Left lung (tissue), 10 donors: ENCODE data around the gene DENND1A. TPM values are rescaled to one million over a fixed set of nuclear protein-coding genes. Genes with fewer than 3 reads are reported as not detected.
"Not testable (repeated sequence)": the region's sequence is repeated elsewhere in the genome, so short reads cannot be mapped to it uniquely, and the experiment has no call there.

Experiments used
- ATAC-seq: fragments of 200-7000 bp; cut with Tn5 transposase; one replicate; pipeline ENCODE4 v1.9.1; 2020; ENCODE audit warnings: moderate library complexity
- DNase-seq, 4 donors: peaks; one replicate each; pipeline ENCODE4 v3.0.0-alpha.2; 2013 to 2020
- H3K27ac ChIP-seq, 2 donors: fragments of 200-600 bp; sonication (generic) in 1 of 2; one replicate each; pipeline versions ENCODE4 v1.5.0 to v1.8.0; 2020 to 2021
- H3K27me3 ChIP-seq, 2 donors: fragments of 200-600 bp; sonication (generic) in 1 of 2; one replicate each; pipeline versions ENCODE4 v1.5.0 to v1.8.0; 2020 to 2021
- H3K36me3 ChIP-seq, 2 donors: fragments of 200-600 bp; sonication (generic) in 1 of 2; one replicate each; pipeline versions ENCODE4 v1.5.0 to v1.8.0; 2020 to 2021
- H3K4me1 ChIP-seq, 2 donors: fragments of 200-600 bp; one replicate each; pipeline ENCODE4 v1.8.0; 2021
- H3K4me3 ChIP-seq, 2 donors: fragments of 200-600 bp; sonication (generic) in 1 of 2; one replicate each; pipeline versions ENCODE4 v1.5.0 to v1.8.0; 2020 to 2021; ENCODE audit warnings: mild to moderate bottlenecking in 1 of 2
- H3K9me3 ChIP-seq, 2 donors: fragments of 200-600 bp; sonication (generic) in 1 of 2; one replicate each; pipeline versions ENCODE4 v1.5.0 to v1.8.0; 2020 to 2021
- CTCF ChIP-seq, 2 donors: fragments of 200-600 bp; sonication (generic) in 1 of 2; IDR thresholded peaks; one replicate each; pipeline versions ENCODE4 v1.5.0 to v1.8.0; 2021; ENCODE audit warnings: antibody characterized with exemption in 2 of 2
- intact Hi-C, 2 donors: fragments of 100-400 bp; cut with DNase I; formaldehyde crosslinking; loops; one replicate each; pipeline versions ENCODE4 v1.11.2 to v1.14.2; 2022
- polyA plus RNA-seq, 6 donors: library from polyadenylated mRNA; unstranded; fragments of 120-200 nt; gene quantifications; one replicate each; pipeline ENCODE4 v1.2.1, GENCODE V29; 2013; ENCODE audit not compliant: insufficient read length in 6 of 6
- total RNA-seq, 2 donors: library from RNA; stranded (reverse); fragmentation: NEBNext Ultra II Directional; extraction: Animal tissue kit (Norgen Biotek cat#: 25700); gene quantifications; one replicate each; pipeline ENCODE4 v1.2.1, GENCODE V29; 2021
- donor health status: DM: no; HTN: yes; CAD: no.
- donor health status: DM: no; HTN: no; CAD: no.

Gene DENND1A
- total and polyA plus RNA-seq, 8 donors = 8.3 to 23.2 (median 9.7) TPM

DNA sequence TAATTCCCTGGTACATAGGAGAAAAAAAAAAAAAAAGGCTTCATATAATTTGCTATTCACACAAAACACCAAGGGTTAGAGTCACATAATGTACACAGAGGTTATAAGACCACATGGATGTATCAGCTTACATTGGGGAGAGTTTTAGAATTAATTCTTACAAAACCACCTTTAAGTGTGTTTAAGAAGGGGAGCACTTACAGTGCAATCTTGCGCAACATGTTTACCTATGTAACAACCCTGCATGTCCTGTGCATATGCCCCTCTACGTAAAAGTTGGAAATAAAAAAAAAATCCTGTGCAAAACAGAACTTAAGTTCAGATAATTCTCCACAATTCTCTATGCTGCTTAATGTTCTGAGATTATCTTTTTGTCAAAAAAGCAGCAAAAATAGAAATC lies 190.0 kb downstream of the DENND1A start:
- no peak overlapping the region for H3K27ac ChIP-seq
- intact Hi-C loops = no loop called here
- no peaks in the 10 kb centered on the region for H3K27me3 ChIP-seq
- peaks cover 0 to 18% of the 10 kb centered on the region in 2 donors for H3K4me1 ChIP-seq
- ATAC-seq (no peak), DNase-seq (no peak)
- H3K36me3 ChIP-seq = no peaks in the 10 kb centered on the region
- no peak for TF ChIP-seq CTCF (IDR thresholded peaks at IDR 0.05)
- no peak overlapping the region for H3K4me3 ChIP-seq
- H3K9me3 ChIP-seq = no peaks in the 10 kb centered on the region

- peaks cover 0 to 18% of the 10 kb centered on the region in 2 donors for H3K4me1 ChIP-seq
- ATAC-seq (no peak), DNase-seq (no peak)
- H3K27me3 ChIP-seq = no peaks in the 10 kb centered on the region
- intact Hi-C loops = no loop called here
- H3K27ac ChIP-seq = no peak overlapping the region
- no peak for TF ChIP-seq CTCF (IDR thresholded peaks at IDR 0.05)
- no peaks in the 10 kb centered on the region for H3K36me3 ChIP-seq
- H3K4me3 ChIP-seq = no peak overlapping the region
- H3K9me3 ChIP-seq = no peaks in the 10 kb centered on the region
Observed at GRCh38 chr9:123739387-123739786, 190.5 kb downstream of the DENND1A start.

DNA sequence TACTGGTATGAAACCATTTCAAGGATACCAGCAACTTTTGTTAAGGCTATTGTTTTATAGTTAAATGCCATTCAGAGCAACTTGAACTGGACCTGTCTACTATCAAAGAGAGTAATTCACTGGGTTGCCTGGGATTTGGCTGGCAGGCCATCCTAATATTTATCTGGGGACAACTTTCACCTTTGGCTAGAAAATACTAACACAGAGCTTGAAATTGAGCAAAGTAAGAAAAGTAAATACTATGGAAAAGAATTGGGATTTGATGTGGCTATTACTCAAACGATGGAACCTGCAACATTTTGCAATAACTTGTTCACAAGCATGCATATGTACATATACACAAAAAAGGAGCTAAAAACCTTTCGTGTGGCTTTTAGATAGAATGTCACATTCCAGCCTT lies 191.3 kb downstream of the DENND1A start:
- DNase-seq (no peak), ATAC-seq (no peak)
- H3K36me3 ChIP-seq = no peaks in the 10 kb centered on the region
- no peaks in the 10 kb centered on the region for H3K9me3 ChIP-seq
- H3K27me3 ChIP-seq = no peaks in the 10 kb centered on the region
- peaks cover 0 to 20% of the 10 kb centered on the region in 2 donors for H3K4me1 ChIP-seq
- no peak for TF ChIP-seq CTCF (IDR thresholded peaks at IDR 0.05)
- intact Hi-C loops = no loop called here
- H3K27ac ChIP-seq = no peak overlapping the region
- H3K4me3 ChIP-seq = no peak overlapping the region

DNA sequence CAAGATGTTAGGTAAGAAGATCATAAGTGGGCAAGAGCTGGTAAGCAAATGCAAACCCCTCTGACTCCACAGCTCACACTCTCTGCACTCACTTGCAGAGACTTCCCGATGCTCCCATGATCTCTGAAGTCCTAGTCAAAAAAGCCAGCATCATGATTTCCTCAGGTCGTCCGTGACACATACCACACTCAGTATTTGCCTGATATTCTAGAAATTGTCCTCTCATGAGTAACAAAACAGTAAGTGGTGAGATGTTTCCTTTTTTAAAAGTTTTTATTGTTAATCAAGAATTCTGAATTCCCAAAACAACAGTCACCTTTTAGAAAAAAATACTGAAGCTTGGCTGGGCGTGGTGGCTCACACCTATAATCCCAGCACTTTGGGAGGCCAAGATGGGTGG lies 194.6 kb downstream of the DENND1A start:
- no peaks in the 10 kb centered on the region for H3K36me3 ChIP-seq
- no peak for TF ChIP-seq CTCF (IDR thresholded peaks at IDR 0.05)
- no peaks in the 10 kb centered on the region for H3K9me3 ChIP-seq
- H3K4me1 ChIP-seq = peaks cover 0 to 12% of the 10 kb centered on the region in 2 donors
- H3K4me3 ChIP-seq = no peak overlapping the region
- H3K27me3 ChIP-seq = no peaks in the 10 kb centered on the region
- DNase-seq = no peak
- no peak overlapping the region for H3K27ac ChIP-seq
- ATAC-seq = no peak
- intact Hi-C loops = no loop called here

DNA sequence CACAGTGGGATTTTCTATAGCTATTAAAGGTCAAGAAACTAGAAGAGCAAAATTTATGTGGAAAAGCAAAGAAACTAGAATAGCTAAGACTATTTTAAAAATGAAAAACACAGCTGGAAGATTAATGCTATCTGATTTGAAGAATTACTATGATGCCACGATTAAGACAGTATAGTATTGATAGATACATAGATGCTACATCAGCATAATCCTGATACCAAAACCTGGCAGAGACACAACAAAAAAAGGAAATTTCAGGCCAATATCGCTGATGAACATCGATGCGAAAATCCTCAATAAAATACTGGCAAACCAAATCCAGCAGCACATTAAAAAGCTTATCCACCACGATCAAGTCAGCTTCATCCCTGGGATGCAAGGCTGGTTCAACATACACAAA lies 201.4 kb downstream of the DENND1A start:
- H3K36me3 ChIP-seq, H3K27me3 ChIP-seq, ATAC-seq, H3K9me3 ChIP-seq, H3K4me1 ChIP-seq, intact Hi-C loops, DNase-seq, H3K4me3 ChIP-seq, H3K27ac ChIP-seq: not testable (repeated sequence)

DNA sequence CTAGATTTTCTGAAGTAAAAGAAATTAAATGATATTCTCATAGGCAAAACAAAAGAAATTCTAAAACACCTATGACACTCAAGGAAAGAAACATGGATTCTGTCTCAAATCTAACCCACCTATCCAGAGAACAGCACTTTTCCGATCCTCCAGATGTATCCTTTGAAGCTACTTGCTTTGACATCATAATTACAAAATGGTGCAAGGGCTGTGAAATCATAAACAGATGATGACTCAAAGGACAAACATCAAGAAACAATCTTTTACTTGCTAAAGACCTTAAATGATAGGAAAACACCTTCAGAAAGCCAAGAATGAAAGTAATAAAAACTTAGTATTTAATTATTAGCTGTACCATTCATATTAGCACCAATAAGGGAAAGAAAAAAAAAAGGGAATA lies 202.6 kb downstream of the DENND1A start:
- DNase-seq = no peak
- Histone ChIP-seq H3K4me1 (no peaks in the 10 kb centered on the region), H3K9me3 (peaks cover 0 to 7% of the 10 kb centered on the region in 2 donors), H3K27ac (no peak overlapping the region), H3K4me3 (no peak overlapping the region), H3K27me3 (no peaks in the 10 kb centered on the region), H3K36me3 (no peaks in the 10 kb centered on the region)
- intact Hi-C loops = no loop called here
- no peak for ATAC-seq
- no peak for TF ChIP-seq CTCF (IDR thresholded peaks at IDR 0.05)
